ENCODE results near the gene ITIH1. TPM values are rescaled to one million over a fixed set of nuclear protein-coding genes. Genes with fewer than 3 reads are reported as not detected.
A peak's percentile ranks its signal among the peaks of the same experiment; 100 is the strongest.

The ITIH1 gene
- total RNA-seq, 1 experiment from 2014 or later = not detected

GRCh38 chr3:52763466-52763865, 13.9 kb upstream of the ITIH1 start:
- Histone ChIP-seq H3F3A (ENCODE audit: low read length, unreplicated experiment) (no peaks in the 10 kb centered on the region), H3K27ac (ENCODE audit: low read length) (no peak overlapping the region), H3K9me2 (replicated peaks; ENCODE audit: low read length) (no peaks in the 10 kb centered on the region), H3K27me3 (ENCODE audit: low read length) (no peaks in the 10 kb centered on the region), H3K4me2 (ENCODE audit: low read length) (no peak overlapping the region), H3K4me1 (ENCODE audit: insufficient read depth, low read length) (no peaks in the 10 kb centered on the region), H2AFZ (ENCODE audit: low read length) (no peak overlapping the region), H3K9ac (ENCODE audit: low read length) (no peak overlapping the region), H3K4me3 (ENCODE audit: low read length) (no peak overlapping the region), H3K9me3 (ENCODE audit: low read length) (no peaks in the 10 kb centered on the region), H4K20me1 (ENCODE audit: low read length) (no peaks in the 10 kb centered on the region), H3K36me3 (ENCODE audit: low read depth, low read length) (peaks cover 54% of the 10 kb centered on the region), H3K79me2 (ENCODE audit: low read length) (peaks cover 10% of the 10 kb centered on the region)
- ChIA-PET POLR2A (ENCODE audit: unreplicated experiment) (no interaction called here), CTCF (no interaction called here)
- TF ChIP-seq CTCF (conservative IDR thresholded peaks at IDR 0.05; ENCODE audit: low read depth, low read length) = no peak
- TF ChIP-seq EZH2phosphoT487 (IDR thresholded peaks at IDR 0.05; ENCODE audit: borderline replicate concordance, low read length) = no peak
- no peak for TF ChIP-seq EZH2 (IDR thresholded peaks at IDR 0.05; ENCODE audit: low read length, unreplicated experiment)
- peak; percentile 40 for DNase-seq
- intact Hi-C loops (cut with micrococcal nuclease) = no loop called here
- no TSS peak for BruUV-seq (replicated peaks)
- ATAC-seq = peak; percentile 92

DNA sequence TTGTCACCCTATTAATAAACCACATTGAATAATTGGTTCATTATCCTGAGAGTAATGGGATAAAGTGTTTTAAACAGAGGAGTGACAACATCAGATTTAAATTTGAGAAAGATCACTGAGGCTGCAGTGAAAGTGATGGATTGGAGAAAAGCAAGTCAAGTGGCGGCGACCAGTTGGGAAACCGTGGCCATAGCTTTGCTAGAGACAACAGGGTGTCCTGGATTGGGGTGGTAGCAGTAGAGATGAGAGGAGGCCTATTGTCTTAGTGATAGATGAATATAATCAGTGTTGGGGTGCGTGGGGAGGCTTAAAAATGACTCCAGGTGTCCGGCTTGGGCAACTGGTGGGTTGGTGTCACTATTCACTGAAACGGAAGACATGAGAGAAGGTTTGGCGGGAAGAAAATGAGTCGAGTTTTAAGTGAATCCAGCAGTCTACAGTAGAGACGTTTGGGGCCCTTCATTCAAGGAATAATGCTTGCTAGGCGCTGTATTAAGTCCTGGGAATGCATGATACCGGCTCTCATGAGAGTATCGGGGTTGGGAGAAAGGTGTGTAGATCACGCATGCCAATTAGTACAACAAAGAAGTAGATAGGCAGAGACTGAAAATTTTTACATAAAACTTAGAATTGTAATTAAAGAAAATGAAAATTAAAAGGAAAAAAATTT, 7.5 kb upstream of the ITIH1 start:
- Histone ChIP-seq H3K4me3 (ENCODE audit: low read length) (peak overlapping the region; percentile 83), H2AFZ (ENCODE audit: low read length) (peak overlapping the region; percentile 93), H3K4me2 (ENCODE audit: low read length) (peak overlapping the region; percentile 98), H3F3A (ENCODE audit: low read length, unreplicated experiment) (no peaks in the 10 kb centered on the region), H3K9me3 (ENCODE audit: low read length) (no peaks in the 10 kb centered on the region), H3K79me2 (ENCODE audit: low read length) (peaks cover 32% of the 10 kb centered on the region), H3K27ac (ENCODE audit: low read length) (no peak overlapping the region), H3K27me3 (ENCODE audit: low read length) (no peaks in the 10 kb centered on the region), H3K9me2 (replicated peaks; ENCODE audit: low read length) (no peaks in the 10 kb centered on the region), H4K20me1 (ENCODE audit: low read length) (no peaks in the 10 kb centered on the region), H3K4me1 (ENCODE audit: insufficient read depth, low read length) (peaks cover 13% of the 10 kb centered on the region), H3K9ac (ENCODE audit: low read length) (peak overlapping the region; percentile 85), H3K36me3 (ENCODE audit: low read depth, low read length) (peaks cover 16% of the 10 kb centered on the region; the same call in 1 of the 2 replicates)
- CTCF ChIA-PET = interaction anchor here (0.5 kb wide), 1 partner anchor 195 kb away, joined by 4 read pairs; no protein-coding TSS in a partner anchor
- no peak for ATAC-seq
- POLR2A ChIA-PET (ENCODE audit: unreplicated experiment) = interaction anchor here (0.5 kb wide), 1 partner anchor 1088 kb away, joined by 3 read pairs; no protein-coding TSS in a partner anchor
- no peak for DNase-seq
- TF ChIP-seq CTCF (conservative IDR thresholded peaks at IDR 0.05; ENCODE audit: low read depth, low read length) (no peak), EZH2 (IDR thresholded peaks at IDR 0.05; ENCODE audit: low read length, unreplicated experiment) (no peak), EZH2phosphoT487 (IDR thresholded peaks at IDR 0.05; ENCODE audit: borderline replicate concordance, low read length) (no peak)
- intact Hi-C loops (cut with micrococcal nuclease) = loop anchor here (10.0 kb wide), 1 partner anchor 295 kb away; no protein-coding TSS in a partner anchor
- BruUV-seq (replicated peaks) = TSS peak; percentile 57

Data from PC-3 (cell line).